Kidney epithelial cell (primary cell): ENCODE data around the gene RPS4Y1. TPM values are rescaled to one million over a fixed set of nuclear protein-coding genes. Genes with fewer than 3 reads are reported as not detected.

Source experiments
- DNase-seq: peaks from one replicate; pipeline ENCODE4 v3.0.0-alpha.2; 2010; ENCODE audit warnings: low read depth
- H3K27me3 ChIP-seq: 2 replicates; pipeline ENCODE4 v1.6.0; 2011; ENCODE audit warnings: low read length; ENCODE audit not compliant: control insufficient read depth, insufficient read depth
- H3K36me3 ChIP-seq: 2 replicates; pipeline ENCODE4 v1.5.1; 2011; ENCODE audit warnings: low read length; ENCODE audit not compliant: control insufficient read depth, insufficient read depth
- H3K4me3 ChIP-seq: 2 replicates; pipeline ENCODE4 v1.5.1; 2011; ENCODE audit warnings: low read depth, mild to moderate bottlenecking, control low read depth, low read length
- CTCF ChIP-seq: IDR thresholded peaks from 2 replicates; pipeline ENCODE4 v1.5.1; 2011; ENCODE audit warnings: mild to moderate bottlenecking, moderate library complexity, low read length, control low read depth, inconsistent platforms; ENCODE audit not compliant: insufficient read depth, poor library complexity, severe bottlenecking
- total RNA-seq: library from RNA; depleted of rRNA; stranded (reverse); fragments of >200 nt; gene quantifications from 2 replicates; pipeline ENCODE4 v1.2.3, GENCODE V29; 2015

RPS4Y1 gene
- total RNA-seq, 1 donor from 2014 or later: 478 TPM

- no peak for DNase-seq
- no peak for TF ChIP-seq CTCF
- no peak overlapping the region for H3K4me3 ChIP-seq
- H3K36me3 ChIP-seq: no peaks in the 10 kb centered on the region
- H3K27me3 ChIP-seq: no peaks in the 10 kb centered on the region
Observed at GRCh38 chrY:2849368-2849767, 8.0 kb downstream of the RPS4Y1 start.

GRCh38 chrY:2854145-2854774 lies 12.9 kb downstream of the RPS4Y1 start:
- no peak for TF ChIP-seq CTCF
- no peaks in the 10 kb centered on the region for H3K27me3 ChIP-seq
- H3K36me3 ChIP-seq: no peaks in the 10 kb centered on the region
- H3K4me3 ChIP-seq: no peak overlapping the region
- no peak for DNase-seq

GRCh38 chrY:2857068-2857467 lies 15.7 kb downstream of the RPS4Y1 start:
- DNase-seq: no peak
- no peaks in the 10 kb centered on the region for H3K36me3 ChIP-seq

GRCh38 chrY:2857686-2858085 lies 16.3 kb downstream of the RPS4Y1 start:
- no peak for DNase-seq
- Histone ChIP-seq H3K4me3 (no peak overlapping the region), H3K27me3 (no peaks in the 10 kb centered on the region), H3K36me3 (no peaks in the 10 kb centered on the region)
- no peak for TF ChIP-seq CTCF

More at GRCh38 chrY:2857068-2857467, 15.7 kb downstream of the RPS4Y1 start:
- H3K27me3 ChIP-seq: no peaks in the 10 kb centered on the region
- H3K4me3 ChIP-seq: no peak overlapping the region
- TF ChIP-seq CTCF: no peak

- no peak overlapping the region for H3K4me3 ChIP-seq
- H3K27me3 ChIP-seq: no peaks in the 10 kb centered on the region
- DNase-seq: no peak
- no peak for TF ChIP-seq CTCF
- H3K36me3 ChIP-seq: no peaks in the 10 kb centered on the region
Observed at GRCh38 chrY:2859782-2860181, 18.4 kb downstream of the RPS4Y1 start.

GRCh38 chrY:2860511-2860910 lies 19.1 kb downstream of the RPS4Y1 start:
- Histone ChIP-seq H3K36me3 (no peaks in the 10 kb centered on the region), H3K4me3 (no peak overlapping the region), H3K27me3 (no peaks in the 10 kb centered on the region)
- no peak for DNase-seq
- TF ChIP-seq CTCF: no peak
